Liver (tissue), 3 donors: ENCODE results near the gene YEATS2.

Source experiments
- CTCF ChIP-seq: fragments of 150-350 bp; IDR thresholded peaks from 2 replicates; pipeline ENCODE4 v1.5.1; 2017; ENCODE audit warnings: improper control_type of control experiment, low read depth, low read length; ENCODE audit not compliant: missing input control
- RAD21 ChIP-seq, 2 donors: IDR thresholded peaks; 2 replicates each; pipeline ENCODE4 v1.6.1; 2016; ENCODE audit warnings: antibody characterized with exemption in 2 of 2, mild to moderate bottlenecking in 2 of 2
- REST ChIP-seq: IDR thresholded peaks from 2 replicates; pipeline ENCODE4 v1.6.1; 2016; ENCODE audit warnings: antibody characterized with exemption, mild to moderate bottlenecking
- donor health status: healthy.
- donor health status: healthy.

DNA sequence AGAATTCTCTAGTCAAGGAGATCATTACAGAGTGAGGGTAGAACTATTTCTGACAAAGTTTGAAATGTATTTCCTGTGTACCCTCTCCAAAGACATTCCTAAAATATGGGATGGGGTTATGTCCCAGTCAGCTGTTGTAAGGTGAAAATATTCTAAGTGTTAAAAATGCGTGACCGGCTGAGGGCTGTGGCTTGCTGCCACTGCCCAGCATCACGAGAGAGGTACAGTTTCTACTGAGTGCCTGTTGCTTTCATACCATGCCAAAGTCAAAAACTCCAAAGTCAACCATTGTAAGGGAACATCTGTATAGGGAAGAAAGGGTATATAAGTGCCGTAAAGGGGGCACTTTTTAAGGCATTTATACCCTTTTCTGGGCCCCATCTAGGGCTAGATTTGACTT lies 96.9 kb downstream of the YEATS2 start:
- no peak for TF ChIP-seq CTCF
- no peak for TF ChIP-seq RAD21 (IDR thresholded peaks at IDR 0.05)
- TF ChIP-seq REST, result no peak
